Cortex of kidney (tissue), 1 donor: Measurements from ENCODE around the gene TENT4B.
"Not testable (repeated sequence)": the region's sequence is repeated elsewhere in the genome, so short reads cannot be mapped to it uniquely, and the experiment has no call there.

ENCODE experiments used
- DNase-seq: peaks from one replicate; lab custom pipeline; 2025; lab: John Stamatoyannopoulos, UW

TENT4B gene

DNA sequence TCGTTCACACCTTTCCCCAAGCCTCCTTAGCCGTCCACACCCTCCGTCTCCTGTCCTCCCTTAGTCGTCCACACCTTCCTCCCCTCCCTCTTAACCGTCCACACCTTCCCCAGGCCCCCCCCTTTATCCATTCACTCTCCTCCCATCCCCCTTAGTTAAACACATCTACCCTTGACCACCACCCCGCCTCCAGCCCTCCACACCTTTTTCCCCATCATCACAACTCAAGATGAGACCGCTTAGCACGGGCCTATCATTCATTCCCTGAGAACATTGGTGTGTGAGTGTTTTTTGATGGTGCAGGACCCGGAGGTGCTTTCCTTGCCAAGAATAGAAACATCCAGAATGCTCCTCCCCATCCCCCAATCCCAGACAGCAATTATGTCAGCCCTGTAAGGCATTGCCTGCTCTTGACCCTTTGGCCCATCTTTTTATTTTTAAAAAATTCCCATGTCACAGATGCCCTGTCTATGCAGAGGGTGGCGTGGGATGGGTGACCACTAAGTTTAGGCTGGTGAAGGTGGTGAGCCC is 1.4 kb downstream of the TENT4B start:
- DNase-seq: no peak

DNA sequence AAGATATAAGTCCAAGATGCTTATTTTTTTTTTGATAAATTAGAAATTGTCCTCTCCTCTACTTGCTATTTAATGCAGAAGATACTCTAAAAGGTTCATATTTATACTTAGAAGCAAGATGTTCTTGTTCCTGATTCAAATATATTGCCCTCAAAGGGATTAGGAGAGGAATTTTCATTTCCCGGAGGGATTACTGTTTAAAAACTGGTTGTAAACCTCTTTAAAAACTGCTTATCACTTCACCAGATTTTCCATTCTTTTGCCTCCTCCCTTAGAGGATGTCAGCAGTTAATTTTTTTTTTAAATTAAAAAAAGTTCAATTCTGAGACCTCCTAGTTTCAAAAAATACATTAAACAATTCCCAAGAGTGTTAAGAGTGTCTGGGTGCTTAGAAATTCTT is 2.8 kb downstream of the TENT4B start:
- DNase-seq: no peak

DNA sequence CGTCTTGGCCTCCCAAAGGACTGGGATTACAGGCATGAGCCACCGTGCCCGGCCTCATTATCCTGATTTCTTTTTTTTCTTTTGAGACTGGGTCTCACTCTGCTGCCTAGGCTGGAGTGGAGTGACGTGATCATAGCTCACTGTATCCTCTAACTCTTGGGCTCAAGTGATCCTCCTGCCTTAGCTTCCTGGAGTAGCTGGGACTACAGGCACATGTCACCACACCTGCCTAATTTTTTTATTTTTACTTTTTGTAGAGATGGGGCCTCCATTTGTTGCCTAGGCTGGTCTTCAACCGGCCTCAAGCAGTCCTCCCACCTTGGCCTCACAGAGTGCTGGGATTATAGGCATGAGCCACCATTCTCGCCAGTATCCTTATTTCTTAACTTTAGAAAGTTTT is 3.5 kb downstream of the TENT4B start:
- no peak for DNase-seq

DNA sequence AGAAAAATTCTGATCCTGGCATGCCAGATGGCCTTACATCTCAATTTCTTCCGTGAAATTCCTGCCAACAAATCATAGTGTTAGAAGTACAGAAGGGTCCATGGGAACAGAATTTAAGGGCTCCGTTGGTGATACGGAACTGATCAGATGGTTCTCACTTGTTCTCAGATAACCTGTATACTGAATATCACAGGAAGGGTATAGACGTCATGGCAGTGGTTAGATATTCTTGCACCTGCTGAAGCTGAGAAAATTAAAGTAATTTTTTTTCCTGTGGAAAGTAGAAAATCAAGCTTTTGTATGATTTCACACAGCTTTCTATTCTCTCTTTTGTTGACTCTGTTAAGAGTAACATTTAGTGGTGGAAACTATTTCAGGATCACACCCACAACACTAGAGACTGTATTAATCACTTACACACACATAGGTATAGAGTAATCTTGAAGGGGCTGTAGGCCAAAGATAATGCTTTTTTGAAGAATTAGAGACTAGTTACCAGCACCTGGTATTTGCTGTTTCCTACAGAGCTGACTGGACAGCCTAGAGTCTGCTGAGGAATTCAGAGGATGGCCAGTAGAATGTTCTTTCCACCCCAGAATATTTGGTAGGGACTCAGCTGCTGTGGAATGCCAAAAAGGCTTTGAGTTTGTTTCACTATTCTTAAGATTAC is 7.5 kb downstream of the TENT4B start:
- DNase-seq: no peak

DNA sequence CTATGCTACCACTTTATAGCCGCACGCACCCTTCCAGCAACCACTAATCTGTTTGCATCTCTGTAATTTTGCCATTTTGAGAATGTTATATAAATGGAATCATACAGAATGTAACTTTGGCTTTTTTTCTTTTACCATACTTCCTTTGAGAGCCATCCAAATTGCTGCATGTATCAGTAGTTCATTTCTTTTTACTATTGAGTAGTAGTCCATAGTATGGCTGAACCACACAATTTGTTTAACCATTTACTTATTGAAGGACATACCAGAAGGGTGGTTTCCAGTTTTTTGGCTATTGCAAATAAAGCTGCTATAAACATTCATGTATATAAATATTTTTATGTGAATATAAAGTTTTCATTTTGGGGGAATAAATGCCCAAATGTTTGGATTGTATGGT is 8.8 kb downstream of the TENT4B start:
- DNase-seq: no peak

DNA sequence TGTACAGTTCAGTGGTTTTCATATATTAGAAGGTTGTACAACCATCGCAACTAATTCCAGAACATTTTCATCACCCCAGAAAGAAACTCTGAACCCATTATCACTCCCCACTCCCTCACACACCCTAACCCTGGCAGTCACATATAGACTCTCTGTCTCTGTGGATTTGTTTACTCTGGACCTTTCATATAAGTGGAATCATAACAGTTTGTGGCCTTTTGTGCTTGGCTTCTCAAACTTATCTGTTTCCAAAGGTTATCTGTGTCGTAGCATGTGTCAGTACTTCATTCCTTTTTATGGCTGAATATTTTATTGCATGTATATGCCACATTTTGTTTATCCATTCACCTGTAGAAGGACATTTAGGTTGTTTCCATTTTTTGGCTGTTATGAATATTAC is 12.4 kb downstream of the TENT4B start:
- no peak for DNase-seq

DNA sequence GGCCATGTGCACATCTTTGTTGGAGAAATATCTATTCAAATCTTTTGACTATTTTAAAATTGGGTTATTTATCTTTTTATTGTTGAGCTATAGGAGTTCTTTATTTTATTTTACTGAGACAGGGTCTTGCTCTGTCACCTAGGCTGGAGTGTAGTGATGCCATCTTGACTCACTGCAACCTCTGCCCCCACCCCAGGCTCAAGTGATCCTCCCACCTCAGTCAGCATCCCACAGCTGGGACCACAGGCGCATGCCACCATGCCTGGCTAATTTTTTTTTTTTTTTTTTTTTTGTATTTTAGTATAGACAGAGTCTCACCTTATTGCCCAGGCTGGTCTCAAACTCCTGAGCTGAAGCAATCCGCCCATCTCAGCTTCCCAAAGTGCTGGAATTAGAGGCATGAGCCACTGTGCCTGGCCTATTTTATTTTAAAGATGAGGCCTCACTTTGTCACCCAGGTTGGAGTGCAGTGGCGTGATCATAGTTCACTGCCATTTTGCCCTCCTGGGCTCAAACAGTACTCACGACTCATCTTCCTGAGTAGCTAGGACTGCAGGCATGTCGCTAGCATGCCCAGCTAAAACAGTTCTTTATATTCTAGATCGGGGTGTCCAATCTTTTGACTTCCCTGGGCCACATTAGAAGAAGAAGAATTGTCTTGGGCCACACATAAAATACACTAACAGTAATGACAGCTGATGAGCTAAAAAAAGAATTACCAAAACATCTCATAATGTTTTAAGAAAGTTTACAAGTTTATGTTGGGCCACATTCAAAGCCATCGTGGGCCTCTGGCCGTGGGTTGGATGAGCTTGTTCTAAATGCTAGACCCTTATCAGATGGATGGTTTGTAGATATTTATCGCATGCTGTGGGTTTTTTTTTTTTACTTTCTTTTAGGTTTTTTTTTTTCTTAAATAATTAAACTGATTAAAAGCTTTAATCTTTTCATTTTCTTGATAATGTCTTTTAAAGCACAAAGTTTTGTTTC is 13.7 kb downstream of the TENT4B start:
- no peak for DNase-seq

DNA sequence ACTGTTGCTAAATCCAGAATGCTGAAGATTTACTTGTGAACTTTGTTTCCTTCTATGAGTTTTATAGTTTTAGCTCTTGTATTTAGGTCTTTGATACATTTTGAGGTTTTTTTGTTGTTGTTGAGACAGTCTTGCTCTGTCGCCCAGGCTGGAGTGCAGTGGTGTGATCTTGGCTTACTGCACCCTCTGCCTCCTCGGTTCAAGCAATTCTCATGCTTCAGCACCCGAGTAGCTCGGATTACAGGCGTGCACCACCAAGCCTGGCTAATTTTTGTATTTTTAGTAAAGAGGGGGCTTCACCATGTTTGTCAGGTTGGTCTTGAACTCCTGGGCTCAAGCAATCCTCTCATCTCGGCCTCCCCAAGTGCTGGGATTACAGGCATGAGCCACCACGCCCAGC is 14.4 kb downstream of the TENT4B start:
- DNase-seq: no peak

DNA sequence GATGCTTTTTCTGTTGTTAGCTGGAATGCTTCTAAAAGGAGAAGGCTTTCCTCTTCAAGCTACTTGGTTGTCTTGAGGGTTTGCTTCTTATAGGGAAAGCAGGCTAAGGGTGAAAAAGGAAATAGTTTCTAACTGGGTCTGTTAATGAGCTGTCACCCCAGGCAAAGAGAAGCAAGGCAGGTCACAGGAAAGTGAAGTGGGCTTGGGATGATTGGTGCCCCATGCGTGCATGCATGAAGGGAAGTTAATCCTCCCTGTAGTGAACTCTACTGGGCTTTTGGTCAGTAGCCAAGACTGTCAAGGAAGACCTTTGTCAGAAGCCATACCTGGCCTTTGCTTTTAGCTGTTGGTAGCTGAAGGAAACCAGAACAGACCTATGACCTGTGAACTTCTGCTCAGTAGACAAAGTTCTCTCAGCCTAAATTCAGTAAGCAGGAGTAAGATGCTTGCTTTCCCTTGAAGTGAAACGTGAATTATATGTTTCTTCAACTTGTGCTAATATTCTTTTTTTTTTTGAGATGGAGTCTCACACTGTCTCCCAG is 16.5 kb downstream of the TENT4B start:
- no peak for DNase-seq

DNA sequence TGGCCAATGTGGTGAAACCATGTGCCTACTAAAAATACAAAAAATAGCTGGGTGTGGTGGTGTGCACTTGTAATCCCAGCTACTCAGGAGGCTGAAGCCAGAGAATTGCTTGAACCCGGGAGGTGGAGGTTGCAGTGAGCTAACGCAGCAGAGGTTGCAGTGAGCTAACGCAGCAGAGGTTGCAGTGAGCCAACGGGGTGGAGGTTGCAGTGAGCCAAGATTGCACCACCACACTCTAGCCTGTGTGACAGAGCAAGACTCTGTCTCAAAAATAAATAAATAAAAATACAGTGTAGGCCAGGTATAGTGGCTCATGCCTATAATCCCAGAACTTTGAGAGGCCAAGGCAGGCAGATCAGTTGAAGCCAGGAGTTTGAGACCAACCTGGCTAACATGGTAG is 18.7 kb downstream of the TENT4B start:
- not testable (repeated sequence) for DNase-seq

DNA sequence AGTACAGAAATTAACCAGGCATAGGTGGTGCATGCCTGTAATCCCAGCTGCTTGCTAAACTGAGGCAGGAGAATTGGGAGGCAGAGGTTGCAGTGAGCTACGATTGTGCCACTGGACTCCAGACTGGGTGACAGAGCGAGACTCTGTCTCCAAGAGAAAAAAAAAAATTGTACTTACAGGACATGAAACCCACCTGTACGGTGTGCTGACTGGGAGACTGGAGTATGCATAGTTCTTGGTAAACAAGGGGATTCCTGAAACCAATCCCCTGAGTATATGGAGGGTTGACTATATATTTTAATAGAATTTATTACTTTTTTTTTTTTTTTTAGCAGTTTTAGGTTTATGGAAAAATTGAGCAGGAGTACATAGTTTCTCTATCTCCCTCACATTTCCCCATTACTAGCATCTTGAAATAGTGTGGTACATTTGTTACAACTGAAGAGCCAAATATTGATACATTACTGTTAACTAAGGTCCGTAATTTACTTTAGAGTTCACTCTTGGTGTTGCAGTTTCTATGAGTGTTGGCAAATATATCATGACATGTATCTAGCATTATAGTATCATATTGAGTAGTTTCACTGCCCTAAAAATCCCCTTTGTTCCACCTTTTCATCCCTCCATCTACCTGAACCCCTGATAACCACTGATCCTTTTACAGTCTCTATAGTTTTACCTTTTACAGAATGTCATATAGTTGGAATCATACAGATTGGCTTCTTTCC is 19.3 kb downstream of the TENT4B start:
- no peak for DNase-seq

DNA sequence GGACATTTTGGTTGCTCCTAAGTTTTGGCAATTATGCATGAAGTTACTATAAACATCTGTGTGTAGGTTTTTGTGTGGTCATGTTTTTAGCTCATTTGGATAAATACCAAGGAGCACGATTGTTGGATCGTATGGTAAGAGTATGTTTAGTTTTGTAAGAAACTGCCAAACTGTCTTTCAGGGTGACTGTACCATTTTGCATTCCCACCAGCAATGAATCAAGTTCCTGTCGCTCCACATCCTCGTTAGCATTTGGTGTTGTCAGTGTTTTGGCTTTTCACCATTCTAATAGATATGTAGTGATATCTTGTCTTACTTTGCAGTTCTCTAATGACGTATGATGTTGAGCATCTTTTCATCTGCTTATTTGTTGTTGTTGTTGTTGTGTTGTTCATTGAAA is 20.2 kb downstream of the TENT4B start:
- no peak for DNase-seq

DNA sequence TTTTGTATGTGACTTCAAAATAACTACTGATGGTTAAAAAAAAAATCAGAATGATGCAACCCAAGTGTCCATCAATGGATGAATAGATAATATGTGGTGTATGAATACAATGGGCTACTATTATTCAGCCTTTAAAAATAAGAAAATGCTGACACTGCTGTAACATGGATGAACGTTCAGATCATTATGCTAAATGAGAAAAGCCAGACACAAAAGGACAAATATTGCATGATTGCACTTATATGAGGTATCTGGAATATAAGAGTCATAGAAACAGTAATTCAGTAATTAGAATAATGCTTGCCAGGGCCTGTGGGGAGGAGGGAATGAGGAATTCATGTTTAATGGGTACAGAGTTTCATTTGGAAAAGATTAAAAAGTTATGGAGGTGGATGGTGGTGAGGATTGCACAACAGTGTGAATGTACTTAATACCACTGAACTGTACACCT is 25.4 kb downstream of the TENT4B start:
- no peak for DNase-seq

DNA sequence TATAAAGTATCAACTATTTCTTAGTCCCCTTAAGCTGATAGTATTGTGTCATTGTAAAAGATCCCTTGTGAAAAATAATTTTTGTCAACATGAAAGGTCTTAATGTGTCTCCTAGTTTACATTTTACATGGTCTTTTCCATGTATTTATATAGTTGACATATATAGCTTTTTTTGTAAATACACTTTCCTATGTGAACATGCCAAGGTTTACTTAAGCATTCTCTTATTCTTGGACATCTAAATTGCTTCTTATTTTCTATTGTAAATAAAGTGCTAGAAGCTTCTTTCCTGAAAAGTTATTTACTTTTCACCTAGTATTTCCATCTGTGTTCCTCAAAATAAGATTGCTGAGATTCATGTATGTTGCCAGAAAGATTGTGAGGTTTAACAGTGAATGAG is 29.3 kb downstream of the TENT4B start:
- DNase-seq: no peak

DNA sequence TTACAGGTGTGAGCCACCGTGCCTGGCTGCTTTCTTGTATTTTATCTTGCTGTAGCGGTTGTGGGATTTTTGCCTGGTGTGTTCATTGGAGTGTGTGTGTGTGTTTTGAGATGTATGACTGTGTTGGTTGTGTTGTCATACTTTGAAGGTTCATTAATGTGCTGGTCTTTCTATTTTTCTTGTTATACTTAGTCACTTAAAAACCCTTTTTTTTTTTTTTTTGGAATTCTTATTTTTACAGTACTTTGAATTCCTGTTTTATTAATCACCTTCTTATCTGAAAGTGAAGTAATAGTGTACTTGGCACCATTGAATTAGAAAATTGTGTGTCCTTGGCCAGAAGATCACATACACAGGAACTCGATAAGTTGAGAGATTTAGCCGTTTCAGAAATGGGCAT is 30.2 kb downstream of the TENT4B start:
- DNase-seq: no peak

DNA sequence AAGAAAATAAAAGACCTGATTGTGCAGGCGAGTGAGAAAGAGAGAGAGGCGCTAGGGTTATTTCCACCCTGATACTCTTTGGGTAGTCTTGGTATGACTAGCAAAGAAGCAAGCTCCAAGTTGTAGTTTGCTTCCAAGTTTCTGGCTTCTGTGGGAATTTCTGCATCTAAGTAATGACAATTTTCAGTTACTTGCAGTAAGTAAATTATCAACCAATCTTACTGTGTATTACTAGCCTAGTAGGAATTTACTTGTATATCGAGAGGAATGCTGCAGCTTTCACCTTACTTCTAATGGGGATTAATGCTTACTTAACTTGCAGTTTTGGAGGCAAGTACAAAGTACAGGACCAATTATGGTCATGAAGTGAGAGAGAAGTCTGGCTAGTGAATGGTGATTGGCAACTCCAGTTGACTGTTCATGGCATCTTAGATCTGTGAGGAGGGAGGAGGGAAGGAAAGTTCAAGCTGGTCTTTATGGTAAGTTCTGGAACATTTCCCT is 31.9 kb downstream of the TENT4B start:
- DNase-seq: no peak

DNA sequence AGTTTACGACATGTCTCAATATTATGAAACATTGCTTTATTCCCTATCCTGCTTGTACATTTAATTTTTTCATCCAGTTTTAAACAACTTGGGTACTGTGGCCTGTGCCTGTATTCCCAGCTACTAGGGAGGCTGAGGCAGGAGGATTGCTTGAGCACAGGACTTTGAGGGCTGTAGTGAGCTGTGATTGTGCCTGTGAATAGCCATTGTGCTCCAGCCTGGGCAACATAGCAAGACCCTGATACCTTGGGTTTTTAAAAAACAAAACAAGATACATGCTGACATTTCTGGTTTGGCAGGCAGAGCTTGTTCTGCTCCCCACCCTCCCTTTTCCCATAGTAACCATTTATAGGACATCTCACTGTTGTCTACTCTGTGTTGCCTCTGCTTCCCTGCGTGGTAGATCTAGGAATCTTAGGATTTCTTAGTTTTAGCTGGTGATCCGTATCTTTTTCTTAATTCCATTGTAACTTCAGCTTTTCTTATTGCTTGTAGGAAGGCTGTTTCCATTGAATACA is 35.6 kb downstream of the TENT4B start:
- no peak for DNase-seq

DNA sequence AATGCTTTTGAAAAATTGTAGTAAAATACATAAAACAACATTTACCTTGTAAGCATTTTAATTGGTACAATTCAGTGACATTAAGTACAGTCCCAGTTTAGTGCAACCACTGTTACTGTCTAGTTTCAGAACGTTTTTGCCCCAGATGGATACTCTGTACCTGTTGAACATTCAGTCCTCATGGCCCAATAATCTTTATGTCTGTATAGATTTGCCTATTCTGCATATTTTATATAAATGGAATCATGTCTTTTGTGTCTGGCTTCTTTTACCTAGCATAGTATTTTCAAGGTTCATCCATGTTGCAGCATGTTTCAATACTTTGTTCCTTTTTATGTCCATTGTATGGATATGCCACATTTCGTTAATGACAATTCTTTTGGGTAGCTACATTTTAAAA is 37.2 kb downstream of the TENT4B start:
- no peak for DNase-seq

DNA sequence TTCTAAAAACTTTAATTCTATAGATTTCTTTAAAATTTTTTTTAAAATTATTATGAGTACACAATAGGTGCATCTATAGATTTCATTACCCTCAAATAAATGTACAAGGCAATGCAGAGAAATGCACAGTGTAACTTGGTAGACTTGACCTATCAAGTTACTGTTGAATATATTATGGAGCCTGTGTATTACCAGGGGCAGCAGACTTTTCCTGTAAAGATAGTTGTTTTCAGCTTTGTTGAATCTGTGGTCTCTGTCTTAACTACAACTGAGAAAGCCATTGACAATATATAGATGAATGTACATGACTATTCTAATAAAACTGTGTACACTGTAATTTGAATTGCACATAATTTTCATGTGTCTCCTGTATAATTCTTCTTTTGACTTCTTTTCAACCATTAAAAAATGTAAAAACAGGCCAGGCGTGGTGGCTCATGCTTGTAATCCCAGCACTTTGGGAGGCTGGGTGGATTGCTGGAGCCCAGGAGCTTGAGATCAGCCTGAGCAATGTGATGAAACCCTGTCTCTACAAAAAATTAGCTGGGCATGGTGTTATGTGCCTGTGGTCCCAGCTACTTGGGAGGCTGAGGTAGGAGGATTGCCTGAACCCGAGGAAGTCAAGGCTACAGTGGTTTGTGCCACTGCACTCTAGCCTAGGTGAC is 39.4 kb downstream of the TENT4B start:
- no peak for DNase-seq

DNA sequence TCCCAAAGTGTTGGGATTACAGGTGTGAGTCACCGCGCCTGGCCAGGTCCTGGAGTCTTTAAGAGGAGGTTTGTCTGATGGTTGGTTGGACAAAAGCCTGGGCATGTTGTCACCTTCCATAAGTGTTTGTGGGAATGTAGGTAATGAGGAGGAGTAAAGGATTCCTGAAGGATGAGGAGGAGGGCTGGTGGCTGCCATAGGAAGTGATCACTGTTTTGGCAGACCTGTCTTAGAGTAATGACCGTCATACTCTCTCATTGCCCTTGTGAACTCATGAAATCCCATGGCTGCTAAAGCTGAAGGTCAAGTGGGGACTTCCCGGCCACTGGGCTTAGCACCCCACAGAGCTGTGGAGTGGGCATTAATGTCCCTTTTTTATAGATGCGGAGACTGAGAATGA is 40.5 kb downstream of the TENT4B start:
- DNase-seq: no peak

DNA sequence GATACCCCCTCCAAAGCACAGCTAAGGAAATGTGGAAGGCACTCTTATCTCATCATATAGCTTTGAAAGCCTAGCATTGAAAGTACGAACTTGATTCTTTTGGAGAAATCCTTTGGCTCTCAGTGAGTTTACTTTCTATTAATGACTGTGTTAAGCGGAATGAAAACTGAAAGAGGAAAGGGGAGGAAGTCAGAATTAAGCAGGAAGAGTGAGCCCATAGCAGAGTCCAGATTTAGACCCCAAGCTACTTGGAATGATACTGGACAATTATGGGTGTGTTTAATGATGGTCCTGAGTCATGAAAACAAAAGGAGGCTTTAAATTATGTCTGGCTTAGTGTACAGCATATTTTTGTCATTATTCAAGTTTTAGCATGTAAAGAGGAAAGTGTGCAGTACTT is 42.2 kb downstream of the TENT4B start:
- no peak for DNase-seq
